ENCODE results near the gene WNT10A. TPM values are rescaled to one million over a fixed set of nuclear protein-coding genes. Genes with fewer than 3 reads are reported as not detected.

The WNT10A gene
- total and polyA plus RNA-seq, 10 of the 15 experiments (the other 5 are each of a cell fraction or from before 2014, with no cell fraction given): 0.61 to 45.0 (median 6.9) TPM

GRCh38 chr2:218892693-218893348 is 12.2 kb downstream of the WNT10A start (continued):
- TF ChIP-seq ZNF592 (IDR thresholded peaks at IDR 0.05) (peak; percentile 95), SP1 (IDR thresholded peaks at IDR 0.05; ENCODE audit: low read depth, low read length) (peak; percentile 47), NKRF (conservative IDR thresholded peaks at IDR 0.05) (peak; percentile 94), YY1 (IDR thresholded peaks at IDR 0.05; ENCODE audit: low read depth, low read length) (0 out of 2 replicates have a peak, but pooled peaks have one; percentile 17), KDM1A (IDR thresholded peaks at IDR 0.05; ENCODE audit: borderline replicate concordance) (no peak), EP300 (IDR thresholded peaks at IDR 0.05; ENCODE audit: borderline replicate concordance in 1 of 2, control insufficient read depth in 1 of 2, low read depth in 2 of 2, low read length in 2 of 2) (peak; percentile 68 to 79; a peak in 3 of 4 replicates), SMAD1 (IDR thresholded peaks at IDR 0.05; ENCODE audit: low read depth, partially characterized antibody) (no peak), CEBPZ (IDR thresholded peaks at IDR 0.05; ENCODE audit: low read depth, low read length) (no peak), RCOR1 (conservative IDR thresholded peaks at IDR 0.05; ENCODE audit: low read depth, low read length) (0 out of 2 replicates have a peak, but pooled peaks have one; percentile 25), NR2F1 (conservative IDR thresholded peaks at IDR 0.05) (peak; percentile 89), ZBED1 (IDR thresholded peaks at IDR 0.05; ENCODE audit: borderline replicate concordance) (no peak), KAT2A (conservative IDR thresholded peaks at IDR 0.05; ENCODE audit: control insufficient read depth, low read depth, low read length) (no peak), LARP7 (IDR thresholded peaks at IDR 0.05) (peak; percentile 97), NR2C2 (IDR thresholded peaks at IDR 0.05; ENCODE audit: borderline replicate concordance, control insufficient read depth, insufficient read length, low read depth) (no peak), ZNF687 (IDR thresholded peaks at IDR 0.05) (peak; percentile 99), CREM (IDR thresholded peaks at IDR 0.05; ENCODE audit: low read depth) (peak; percentile 70; the same call in 1 of the 2 replicates)

Measured in GM12878 (cell line).